Umbilical cord (tissue), 2 donors: ENCODE results near the gene DNAH7. TPM values are rescaled to one million over a fixed set of nuclear protein-coding genes. Genes with fewer than 3 reads are reported as not detected.
"Not testable (repeated sequence)": the region's sequence is repeated elsewhere in the genome, so short reads cannot be mapped to it uniquely, and the experiment has no call there.

ENCODE experiments used
- DNase-seq: peaks from one replicate; pipeline ENCODE4 v3.0.0-alpha.2; 2015; ENCODE audit warnings: low spot score
- total RNA-seq: library from RNA; depleted of rRNA; stranded (reverse); fragments of >200 nt; gene quantifications from one replicate; pipeline ENCODE4 v1.2.3, GENCODE V29; 2014; ENCODE audit warnings: low replicate concordance; ENCODE audit not compliant: insufficient read depth

DNAH7 gene
- total RNA-seq = 4.8 TPM

- peak; percentile 92 for DNase-seq
Measured at GRCh38 chr2:196068271-196069209, at the start of gene DNAH7. TSS of gene DNAH7 (minus strand) at chr2:196068837. CDS start at chr2:196068711, 126 bp downstream.

GRCh38 chr2:196117214-196117705 is 48.6 kb upstream of the DNAH7 start:
- no peak for DNase-seq

- peak; percentile 35 for DNase-seq
Measured at GRCh38 chr2:196113061-196113974, 44.7 kb upstream of the DNAH7 start.

- DNase-seq = no peak
Measured at GRCh38 chr2:196112418-196113034, 43.9 kb upstream of the DNAH7 start.

GRCh38 chr2:196108604-196109003 is 40.0 kb upstream of the DNAH7 start:
- no peak for DNase-seq

- no peak for DNase-seq
Measured at GRCh38 chr2:196105951-196106350, 37.3 kb upstream of the DNAH7 start.

- DNase-seq = no peak
Measured at GRCh38 chr2:196104066-196104465, 35.4 kb upstream of the DNAH7 start.

GRCh38 chr2:196103626-196104025 is 35.0 kb upstream of the DNAH7 start:
- DNase-seq = no peak

GRCh38 chr2:196101325-196101991 is 32.8 kb upstream of the DNAH7 start:
- peak; percentile 9 for DNase-seq

GRCh38 chr2:196099916-196100315 is 31.3 kb upstream of the DNAH7 start:
- DNase-seq = no peak

GRCh38 chr2:196097864-196098660 is 29.4 kb upstream of the DNAH7 start:
- DNase-seq = no peak

- DNase-seq = no peak
Measured at GRCh38 chr2:196096982-196097745, 28.5 kb upstream of the DNAH7 start.

GRCh38 chr2:196096264-196096663 is 27.6 kb upstream of the DNAH7 start:
- DNase-seq = no peak

- not testable (repeated sequence) for DNase-seq
Measured at GRCh38 chr2:196089448-196089847, 20.8 kb upstream of the DNAH7 start.

GRCh38 chr2:196088203-196088602 is 19.6 kb upstream of the DNAH7 start:
- peak; percentile 29 for DNase-seq

GRCh38 chr2:196086517-196087368 is 18.1 kb upstream of the DNAH7 start:
- no peak for DNase-seq

GRCh38 chr2:196083601-196084000 is 15.0 kb upstream of the DNAH7 start:
- DNase-seq = no peak

GRCh38 chr2:196080526-196080925 is 11.9 kb upstream of the DNAH7 start:
- no peak for DNase-seq
